RCC 7860 (cell line): ENCODE results near the gene LRCH1.

Source experiments
- DNase-seq: peaks from one replicate; pipeline ENCODE4 v3.0.0-alpha.2; 2015; ENCODE audit warnings: low spot score
- FAIRE-seq: peaks from 2 replicates; lab custom pipeline; 2012; peaks lifted over from hg19 to GRCh38; lab: Jason Lieb, UNC

The LRCH1 gene

DNA sequence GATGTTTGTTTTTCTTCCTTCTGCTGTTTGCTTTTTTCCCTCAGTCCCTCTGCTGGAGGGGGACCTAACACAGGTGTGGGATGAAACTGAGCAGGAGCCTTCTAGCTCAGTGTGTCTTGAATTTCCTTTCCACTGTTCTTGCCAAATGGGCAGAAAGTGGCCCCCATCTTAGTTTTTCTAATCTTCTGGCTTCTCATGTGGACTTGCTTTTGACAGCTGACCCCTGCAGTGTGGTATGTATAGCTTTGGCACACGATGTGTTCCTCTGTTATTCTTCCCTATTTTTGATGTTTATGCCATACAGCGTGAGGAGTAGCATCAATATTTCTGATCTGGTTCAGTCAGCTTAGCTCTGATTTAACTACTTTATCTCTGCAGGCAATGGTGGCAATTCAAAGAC lies 8.3 kb downstream of the LRCH1 start:
- FAIRE-seq (no peak), DNase-seq (no peak)

DNA sequence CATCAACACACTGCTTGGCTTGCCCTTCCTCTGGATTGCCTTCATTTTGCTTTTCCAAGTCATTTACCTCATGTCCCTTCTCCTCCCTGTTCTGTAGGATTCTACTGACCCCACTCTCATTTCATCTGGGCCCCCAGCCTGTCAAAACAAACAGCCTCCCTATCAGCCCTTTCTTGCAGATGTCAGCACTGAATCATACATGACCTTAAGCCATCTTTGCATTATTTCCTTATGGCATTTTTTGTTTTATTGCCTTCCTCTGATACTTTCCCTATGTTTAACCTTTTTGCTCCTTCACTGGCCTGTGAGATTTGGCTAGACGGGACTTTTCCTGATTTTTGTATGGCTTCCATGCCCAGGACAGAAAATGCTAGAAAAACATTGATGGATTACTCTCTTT lies 8.7 kb downstream of the LRCH1 start:
- no peak for FAIRE-seq

DNA sequence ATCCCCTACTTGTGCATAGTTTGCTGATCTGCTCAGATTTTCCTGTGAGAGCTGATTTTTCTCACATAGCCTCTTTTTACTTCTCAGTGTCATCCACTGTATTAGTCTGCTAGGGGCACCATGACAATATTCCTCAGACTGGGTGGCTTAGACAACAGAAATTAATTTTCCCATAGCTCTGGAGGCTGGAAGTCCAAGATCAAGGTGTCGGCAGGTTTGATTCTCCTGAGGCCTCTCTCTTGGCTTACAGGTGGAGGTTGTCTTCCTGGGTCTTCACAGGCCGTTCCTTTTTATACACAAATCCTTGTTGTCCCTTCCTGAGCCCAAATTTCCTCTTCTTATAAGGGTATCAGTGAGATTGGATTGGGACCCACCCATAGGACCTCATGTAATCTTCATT lies 9.2 kb downstream of the LRCH1 start:
- no peak for DNase-seq
- no peak for FAIRE-seq

More for the DNA sequence above, 8.7 kb downstream of the LRCH1 start:
- no peak for DNase-seq

DNA sequence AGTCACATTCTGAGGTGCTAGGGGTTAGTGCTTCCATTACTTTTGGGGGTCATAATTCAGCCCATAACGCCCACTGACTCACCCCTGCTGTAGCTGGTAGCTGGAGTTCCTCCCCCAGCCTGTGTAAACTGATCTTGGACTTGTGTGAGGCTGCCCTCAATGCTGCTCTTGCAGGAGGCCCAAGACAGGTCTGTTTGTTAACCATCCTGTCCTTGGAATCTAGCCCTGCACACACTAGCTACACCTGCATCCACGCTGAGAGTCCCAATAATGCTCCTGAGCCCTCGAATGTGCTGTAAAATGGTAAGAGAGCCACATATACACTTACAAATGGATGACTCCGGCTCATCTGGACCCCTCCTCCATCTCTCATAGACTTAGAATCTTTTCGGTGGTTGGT lies 9.6 kb downstream of the LRCH1 start:
- FAIRE-seq (no peak), DNase-seq (no peak)

DNA sequence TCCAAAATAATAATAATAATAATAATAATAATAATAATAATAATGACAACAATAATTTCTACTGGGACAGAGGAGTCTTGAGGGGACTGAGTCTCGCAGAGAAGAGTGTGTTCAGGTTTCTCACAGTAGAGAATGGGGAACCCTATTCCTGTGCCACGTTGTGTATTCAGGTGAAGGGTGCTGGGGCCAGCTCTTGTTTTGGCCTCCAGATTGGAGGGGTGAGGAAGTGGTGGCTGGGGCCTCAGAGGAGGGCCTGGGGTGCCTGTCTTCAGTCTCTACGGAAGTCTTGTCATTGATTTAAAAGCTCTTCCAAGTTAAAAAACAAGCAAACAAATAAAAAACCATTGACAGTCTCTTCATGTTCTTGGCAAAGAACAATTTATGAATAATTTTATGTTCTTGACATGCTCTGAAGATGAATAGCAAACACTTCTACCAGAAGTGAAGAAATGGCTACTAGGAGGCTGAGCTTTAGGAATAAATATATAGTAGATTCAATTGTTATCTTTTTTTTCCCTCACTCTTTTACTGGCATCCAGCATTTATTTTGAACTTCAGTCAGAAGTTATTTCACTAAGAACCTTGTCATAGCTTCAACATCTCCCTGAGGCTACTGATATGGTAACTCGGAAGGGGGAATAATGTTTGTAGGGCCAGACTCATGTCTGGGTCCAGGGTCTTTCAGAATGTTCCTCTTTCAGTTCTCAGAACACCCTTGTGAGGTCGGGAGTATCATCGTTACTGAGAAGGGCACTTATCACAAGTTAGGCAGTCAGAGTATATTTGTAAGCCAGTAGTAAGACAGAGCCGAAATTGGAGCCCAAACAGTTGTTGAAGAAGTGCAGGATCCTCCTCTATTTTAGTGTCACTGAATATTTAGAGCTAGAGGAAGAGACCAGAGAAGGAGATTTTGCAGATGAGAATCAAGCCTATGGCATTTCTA lies 13.1 kb downstream of the LRCH1 start:
- DNase-seq (no peak), FAIRE-seq (no peak)

DNA sequence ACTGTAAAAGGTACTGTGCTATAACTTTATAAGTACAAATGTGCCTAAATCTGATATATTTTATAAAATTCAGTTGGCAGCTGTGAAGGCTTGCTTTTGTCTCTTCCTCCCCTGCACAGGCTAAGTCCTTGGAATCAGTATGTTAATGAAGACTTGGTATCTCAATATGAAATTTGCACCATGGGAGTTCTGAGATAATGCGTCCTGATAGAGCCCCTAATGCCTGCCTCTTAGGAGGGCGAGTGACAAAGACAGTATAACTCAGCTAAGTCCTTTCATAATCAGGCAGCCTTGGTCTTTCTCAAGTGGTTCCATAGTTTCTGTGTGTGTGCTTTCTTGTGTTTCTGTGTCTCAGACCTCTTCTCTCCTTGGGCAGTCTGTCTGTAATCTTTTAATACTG lies 14.7 kb downstream of the LRCH1 start:
- no peak for DNase-seq
- FAIRE-seq: no peak

DNA sequence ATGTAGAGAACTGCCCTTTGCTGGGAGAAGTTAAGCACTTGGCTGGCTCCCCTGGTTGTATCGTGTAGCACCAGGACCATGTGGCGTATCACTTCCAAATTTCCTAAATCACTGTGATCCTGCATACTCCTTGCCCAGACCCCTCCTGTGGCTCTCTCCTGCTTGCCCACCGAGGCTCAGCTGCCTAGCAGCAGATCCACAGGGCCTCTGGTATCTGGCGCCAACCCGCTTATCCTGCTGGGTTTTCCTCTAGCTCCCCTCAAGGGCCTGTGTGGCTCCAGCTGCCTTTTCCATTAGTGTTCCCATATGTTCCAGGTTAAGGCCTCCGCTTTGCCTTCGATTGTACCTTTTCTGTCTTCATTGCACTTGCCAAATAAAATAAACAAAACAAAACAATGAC lies 16.5 kb downstream of the LRCH1 start:
- DNase-seq: no peak
- FAIRE-seq: no peak

DNA sequence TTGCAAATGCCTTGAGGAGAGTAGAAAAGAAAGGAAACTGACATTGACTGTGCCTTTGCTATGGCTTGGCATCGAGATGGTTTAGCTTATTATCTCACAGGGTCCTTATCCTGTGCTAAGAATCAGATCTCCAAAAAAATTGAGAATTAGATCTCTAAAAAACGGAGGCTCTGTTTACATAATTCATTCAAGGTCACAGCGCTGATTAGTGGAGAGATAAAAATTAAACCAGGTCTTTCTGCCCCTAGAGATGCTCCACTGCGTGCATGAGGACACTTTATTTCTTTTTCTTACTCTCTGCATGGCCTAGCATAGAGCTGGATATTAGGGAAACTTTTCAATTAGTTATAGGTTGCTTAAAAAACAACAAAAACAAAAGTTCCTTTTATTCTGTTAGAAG lies 17.3 kb downstream of the LRCH1 start:
- no peak for FAIRE-seq
- DNase-seq: no peak

DNA sequence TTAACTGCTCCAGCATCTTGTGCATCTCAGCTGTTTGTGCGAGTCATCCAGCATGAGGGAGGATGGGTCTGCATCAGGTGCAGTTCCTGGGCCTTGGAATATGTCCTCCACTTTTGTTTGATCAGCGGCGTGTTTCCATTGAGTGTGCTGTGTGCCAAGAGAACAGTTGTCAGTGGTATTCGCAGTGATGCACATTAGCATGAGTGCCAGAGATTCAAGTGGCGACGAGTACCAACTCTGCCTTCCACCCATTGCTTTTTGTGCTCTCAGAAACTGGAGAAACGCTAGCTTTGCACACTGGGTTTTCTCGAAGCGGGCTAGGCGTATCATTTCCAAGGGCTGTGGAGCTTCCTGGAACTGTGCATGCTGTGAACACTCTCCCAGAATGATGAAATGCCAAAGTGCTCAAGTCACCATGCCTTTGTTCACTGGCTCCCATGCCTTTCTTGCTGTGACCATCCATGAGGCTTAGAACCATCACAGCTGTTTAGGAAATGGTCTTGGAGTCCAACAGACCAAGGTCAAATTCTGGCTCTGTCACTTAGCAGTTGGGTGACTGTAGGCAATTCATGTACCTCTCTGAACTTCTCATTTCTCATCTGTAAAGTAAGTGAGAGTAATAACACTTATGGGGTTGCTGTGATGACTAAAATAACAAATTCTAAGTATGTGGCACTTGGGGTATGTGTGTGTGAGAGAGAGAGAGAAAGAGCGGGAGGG lies 18.4 kb downstream of the LRCH1 start:
- DNase-seq (no peak), FAIRE-seq (no peak)

DNA sequence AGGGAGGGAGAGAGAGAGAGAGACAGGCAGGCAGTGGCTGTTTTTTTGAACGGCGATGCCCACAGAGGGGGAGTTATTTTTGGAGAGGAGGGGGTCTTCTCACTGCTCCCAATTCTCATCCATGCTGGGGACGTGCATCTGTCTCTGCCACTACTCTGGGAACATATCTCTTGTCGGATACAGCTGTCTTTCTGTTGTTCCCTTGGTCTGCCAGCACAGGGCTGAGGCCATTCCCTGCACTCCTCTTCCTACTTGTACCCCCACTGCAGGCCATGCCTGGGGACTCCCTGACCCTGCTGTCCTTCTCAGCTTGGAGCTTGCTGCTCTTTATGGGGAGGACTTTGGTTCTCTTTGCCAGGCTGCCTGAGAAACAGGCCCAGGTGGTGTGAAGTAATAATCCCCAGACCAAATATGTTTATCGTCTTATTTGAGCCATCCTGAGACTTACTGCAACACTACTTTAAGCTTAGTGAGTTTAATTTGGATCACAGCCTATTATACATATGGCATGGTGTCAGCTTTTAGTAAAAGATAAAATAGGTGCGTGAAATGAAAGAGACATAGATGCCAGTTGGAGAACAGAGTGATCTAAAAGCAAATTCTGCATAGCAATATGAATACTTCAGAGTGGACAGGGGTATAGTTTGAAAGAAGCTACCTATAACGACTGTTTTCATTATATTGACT lies 19.1 kb downstream of the LRCH1 start:
- DNase-seq (no peak), FAIRE-seq (no peak)

DNA sequence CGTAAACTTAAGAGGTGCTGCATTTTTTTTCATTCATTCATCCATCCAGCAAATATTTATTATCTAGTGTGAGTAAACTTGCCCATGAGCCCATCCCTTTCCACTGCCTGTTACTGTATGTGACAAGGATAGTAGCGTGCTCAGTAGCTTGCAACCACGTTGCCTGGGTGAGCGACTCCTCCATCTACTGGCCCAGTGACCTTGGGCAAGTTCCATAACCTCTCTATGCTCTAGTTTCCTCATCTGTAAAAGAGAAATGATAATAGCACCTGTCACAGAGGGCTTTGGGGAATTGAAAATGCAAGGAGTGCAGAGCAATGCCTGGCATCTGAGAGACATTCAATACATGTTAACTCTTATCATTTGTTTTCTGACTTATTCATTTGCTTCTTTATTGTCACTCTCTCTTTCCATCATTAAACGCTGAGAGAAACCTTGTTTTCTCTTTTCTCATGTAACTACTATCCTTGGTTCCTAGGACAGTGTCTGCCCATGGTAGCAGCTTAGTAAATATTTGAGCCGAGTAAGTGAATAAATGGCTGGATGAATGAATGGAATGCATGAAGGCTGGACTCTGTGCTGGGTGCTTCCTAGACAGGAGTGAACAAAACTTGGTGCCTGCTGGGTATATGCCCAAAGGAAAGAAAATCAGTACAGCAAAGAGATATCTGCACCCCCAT lies 19.9 kb downstream of the LRCH1 start:
- no peak for FAIRE-seq
- DNase-seq: no peak

DNA sequence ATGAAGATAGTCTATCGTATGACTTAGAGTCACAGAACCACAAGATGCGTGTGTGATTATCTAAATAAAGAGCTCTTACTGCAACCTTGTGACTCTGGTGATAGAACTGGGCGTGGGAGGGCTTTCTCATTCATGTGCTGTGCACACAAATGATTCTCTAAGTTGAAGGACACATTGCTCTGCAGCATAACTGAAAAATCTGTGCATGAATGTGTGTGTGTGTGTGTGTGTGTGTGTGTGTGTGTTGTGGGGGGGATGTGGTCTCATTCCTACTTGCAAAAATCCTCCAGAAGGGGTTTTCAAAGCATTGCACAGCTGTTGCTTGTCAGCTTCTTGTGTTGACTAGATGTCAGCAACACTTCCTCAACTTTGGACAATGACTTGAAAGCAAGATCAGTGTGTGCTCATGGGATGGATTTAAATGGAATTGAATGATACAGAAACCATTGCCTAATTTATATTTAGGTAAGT lies 22.4 kb downstream of the LRCH1 start:
- FAIRE-seq (no peak), DNase-seq (no peak)

DNA sequence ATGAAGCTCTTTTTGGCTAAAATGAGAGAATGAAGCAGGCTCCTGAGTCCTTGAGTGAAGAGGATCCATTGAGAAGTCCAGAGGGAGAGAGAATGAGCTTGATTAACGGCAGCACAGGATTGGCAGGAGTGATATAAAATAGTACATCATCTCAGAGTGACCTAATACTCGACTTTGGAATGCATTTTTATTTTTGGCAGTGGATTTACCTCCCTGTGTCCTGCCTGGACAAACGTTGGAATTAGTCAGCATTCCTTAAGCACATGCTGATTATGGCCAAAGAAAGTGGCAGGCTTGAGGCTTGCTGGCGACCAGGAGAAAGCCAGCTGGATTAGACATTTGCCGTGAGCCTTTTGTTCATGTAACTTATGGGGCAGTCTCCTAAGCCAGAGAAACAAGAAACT lies 22.9 kb downstream of the LRCH1 start:
- peak; percentile 92 for FAIRE-seq
- peak; percentile 84 for DNase-seq

DNA sequence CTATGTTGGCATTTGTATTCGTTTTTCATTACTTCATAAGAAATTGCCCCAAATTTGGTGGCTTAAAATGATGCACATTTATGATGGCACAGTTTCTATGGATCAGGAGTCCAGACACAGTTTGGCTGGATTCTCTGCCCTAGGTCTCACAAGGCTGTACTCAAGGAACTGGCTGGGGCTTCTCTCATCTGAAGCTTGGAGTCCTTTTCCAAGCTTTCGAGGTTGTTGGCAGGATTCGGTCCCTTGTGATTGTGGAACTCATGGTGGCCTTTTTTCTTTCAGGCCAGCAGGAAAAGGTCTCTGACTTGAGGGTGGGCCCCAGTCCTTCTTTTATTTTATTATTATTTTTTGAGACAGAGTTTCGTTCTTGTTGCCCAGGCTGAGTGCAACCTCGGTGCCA lies 23.8 kb downstream of the LRCH1 start:
- DNase-seq: no peak
- no peak for FAIRE-seq

DNA sequence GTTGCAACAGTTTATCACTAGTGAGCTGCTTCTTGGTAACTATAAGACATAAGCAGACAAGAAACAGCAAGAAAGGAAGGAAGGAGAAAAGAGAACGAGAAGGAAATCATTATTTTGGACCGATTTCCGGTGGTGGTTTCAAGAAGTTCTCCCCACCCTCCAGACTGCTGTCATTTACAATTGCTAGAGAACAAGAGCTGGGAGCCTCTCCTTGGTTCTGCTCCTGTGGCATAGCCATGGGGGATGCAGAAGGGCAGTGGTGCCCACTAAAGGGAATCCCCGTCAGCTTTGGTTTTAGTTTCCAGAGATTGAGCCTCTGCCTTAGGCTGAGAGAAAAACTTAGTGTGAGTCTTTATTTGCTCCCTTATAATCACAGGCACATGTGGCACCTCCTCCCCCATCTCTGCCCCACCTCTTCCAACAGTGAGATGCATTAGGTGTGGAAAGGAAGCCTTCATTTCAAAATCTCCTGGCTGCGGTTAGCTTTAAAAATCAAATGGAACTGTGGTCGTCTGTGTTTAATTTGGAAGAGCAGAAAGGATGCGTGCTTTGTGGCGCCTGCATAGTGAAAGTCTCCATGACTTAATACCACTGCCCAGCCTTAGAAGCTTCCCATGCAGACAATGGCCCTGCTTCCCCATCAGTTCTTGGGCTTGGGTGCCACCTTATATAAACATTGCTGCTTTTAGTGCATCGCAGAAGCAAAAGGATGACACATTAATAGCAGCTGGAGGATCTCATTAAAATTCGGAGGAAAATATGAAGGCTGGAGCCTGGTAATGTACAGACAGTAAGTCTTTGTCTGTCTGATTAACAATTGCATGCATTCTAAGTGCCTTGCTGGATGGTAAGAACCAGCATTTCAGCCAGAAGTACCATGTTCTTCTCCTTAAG lies 25.0 kb downstream of the LRCH1 start:
- DNase-seq (no peak), FAIRE-seq (no peak)

DNA sequence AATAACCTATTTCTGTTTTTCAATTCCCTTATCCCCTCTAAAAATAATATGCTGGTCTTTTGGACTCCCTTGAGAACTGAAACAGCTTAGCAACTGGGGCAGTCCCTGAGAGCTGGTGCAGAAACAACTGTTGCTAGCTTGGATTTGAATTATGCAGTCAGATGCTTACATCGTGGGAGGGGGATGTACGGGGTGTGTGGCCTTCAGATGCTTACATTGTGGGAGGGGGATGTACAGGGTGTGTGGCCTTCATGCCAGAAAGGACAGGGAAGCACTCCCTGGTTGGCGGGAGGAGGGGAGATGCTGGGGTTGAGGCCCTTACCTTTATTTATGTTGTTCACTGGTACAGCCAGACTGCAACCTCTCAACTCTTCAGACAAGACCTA lies 25.6 kb downstream of the LRCH1 start:
- no peak for FAIRE-seq
- DNase-seq: no peak

DNA sequence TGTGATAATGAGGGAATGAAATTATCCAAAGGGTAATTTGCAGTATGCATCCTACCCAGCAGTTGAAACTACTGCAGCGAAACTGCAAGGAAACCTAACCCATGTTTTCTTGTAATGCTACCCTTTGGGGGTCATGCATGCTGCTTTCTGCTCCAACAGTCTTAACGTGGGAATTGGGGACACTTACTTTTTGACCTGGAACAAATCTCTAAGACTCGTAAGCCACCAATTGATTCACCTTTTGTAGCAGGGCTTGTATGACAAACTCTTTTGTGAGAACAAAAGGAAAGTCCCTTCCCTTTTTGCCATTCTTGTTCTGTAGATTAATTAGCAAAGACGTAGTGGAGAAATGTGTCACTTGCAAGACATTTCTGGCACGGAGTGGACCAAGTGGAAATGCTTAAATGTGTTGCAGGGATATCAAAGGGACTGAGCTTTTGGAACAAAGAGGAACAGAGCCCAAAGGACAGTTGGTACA lies 27.4 kb downstream of the LRCH1 start:
- FAIRE-seq (no peak), DNase-seq (no peak)

DNA sequence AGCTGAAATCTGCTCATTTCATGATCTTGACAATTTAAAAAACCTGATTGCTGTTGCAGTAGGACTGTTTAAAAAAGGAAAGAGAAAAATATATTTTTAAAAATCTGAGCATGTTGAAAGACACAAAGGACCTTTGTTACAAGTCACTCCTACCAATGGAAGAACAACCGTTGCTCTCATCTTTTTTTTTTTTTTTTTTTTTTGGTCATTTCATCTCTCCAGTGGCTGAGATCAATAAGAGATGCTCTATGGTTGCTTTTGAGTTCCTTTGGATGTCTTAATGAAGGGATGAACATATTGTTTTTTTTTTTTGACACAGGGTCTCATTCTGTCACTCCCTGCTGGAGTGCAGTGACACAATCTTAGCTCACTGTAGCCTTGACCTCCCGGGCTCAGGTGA lies 29.2 kb downstream of the LRCH1 start:
- DNase-seq: no peak
- no peak for FAIRE-seq

DNA sequence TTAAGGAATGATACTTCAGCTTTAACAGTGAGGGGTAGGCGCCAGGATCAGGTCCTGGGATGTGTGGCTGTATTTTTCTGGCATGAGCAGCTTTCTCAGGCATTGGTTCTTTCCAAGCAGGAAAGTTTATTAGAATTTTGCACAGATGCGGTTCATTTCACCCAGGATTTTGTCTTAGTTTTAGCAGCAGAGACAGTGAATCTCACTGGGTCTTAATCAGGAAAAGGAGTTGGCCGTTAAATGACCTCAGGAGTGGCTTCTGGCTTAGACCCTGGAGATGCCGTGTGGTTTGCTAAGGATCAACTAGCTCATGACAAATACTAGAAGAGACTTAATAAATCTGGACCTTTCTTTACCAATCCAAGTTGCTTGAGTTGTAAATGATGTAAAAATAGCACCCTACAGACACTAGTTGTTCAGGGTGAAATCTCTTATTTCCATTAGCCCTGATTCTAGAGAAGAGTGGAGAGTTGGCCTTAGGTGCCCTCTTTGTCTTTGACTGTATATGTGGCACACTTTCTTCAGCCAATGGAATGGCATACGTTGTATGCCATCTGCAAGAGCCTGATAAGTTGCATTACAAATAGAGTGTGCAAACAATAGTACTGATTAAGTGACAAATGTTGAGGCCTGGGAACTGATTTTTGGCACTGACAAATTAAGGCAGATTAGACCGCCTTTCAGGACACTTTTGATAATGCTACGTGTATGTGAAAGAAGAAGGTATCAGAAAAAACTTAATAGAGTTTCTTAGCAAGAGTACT lies 34.0 kb downstream of the LRCH1 start:
- FAIRE-seq (peak; percentile 93), DNase-seq (peak; percentile 76)
